GM21528 (cell line): ENCODE measurements around the gene ALLC.
"Not testable (repeated sequence)": the region's sequence is repeated elsewhere in the genome, so short reads cannot be mapped to it uniquely, and the experiment has no call there.

Source experiments
- ATAC-seq: cut with Tn5 transposase; IDR thresholded peaks from one replicate; pipeline ENCODE4 v1.9.1; 2021; ENCODE audit warnings: mild to moderate bottlenecking, moderate library complexity; ENCODE audit not compliant: unreplicated experiment, low FRiP score

ALLC gene

DNA sequence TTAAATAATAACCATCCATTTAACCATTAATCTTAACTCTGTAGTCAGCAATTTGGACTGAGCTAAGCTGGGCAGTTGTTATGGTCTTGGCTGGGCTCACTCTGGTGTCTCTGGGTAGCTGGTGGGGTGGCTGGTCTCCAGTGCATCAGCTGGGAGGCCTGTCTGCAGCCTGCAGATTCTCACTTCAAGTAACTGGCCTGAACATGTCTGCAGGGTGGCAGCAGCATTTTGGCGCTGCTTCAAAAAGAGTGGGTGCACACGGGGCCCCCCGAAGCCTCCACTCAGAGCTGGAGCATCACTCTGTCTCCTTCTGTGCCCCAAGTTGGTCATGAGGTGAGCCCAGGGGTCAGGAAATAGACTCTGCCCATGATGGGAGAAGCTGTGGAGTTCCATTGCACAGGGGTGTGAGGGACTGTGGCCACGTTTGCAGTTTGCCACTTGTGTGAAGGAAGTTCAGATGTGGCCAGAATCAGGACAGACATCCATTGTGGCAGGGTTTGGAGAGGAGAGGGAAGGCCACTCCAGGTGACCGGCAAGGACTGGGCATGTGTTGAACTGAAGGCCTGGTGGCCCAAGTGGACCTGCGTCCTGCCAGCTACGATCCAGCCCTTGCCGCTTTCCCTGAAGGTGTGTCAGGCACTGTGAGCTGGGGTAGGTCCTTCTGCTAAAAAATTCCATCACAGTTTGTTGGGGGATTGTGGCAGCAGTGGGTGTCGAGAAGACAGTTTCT is 4.9 kb upstream of the ALLC start:
- ATAC-seq: no peak

DNA sequence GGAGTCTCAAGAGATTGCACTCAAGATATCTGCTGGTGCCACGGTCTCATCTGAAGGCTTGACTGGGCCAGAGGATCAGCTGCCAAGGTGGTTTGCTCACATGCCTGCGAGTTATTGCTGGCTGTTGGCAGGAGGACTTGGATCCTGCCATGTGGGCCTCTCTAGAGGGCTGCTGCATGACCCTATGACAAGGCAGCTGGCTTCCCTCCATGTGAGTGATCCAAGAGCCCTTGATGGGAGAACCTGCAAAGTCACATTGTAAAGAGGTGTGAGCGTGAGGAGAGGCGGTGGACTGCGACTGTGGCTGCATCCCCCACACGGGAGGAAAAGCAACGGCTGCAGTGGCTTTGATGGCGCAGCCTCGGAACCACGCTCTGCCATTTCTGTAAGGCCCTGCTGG is 4.0 kb upstream of the ALLC start:
- ATAC-seq: no peak

DNA sequence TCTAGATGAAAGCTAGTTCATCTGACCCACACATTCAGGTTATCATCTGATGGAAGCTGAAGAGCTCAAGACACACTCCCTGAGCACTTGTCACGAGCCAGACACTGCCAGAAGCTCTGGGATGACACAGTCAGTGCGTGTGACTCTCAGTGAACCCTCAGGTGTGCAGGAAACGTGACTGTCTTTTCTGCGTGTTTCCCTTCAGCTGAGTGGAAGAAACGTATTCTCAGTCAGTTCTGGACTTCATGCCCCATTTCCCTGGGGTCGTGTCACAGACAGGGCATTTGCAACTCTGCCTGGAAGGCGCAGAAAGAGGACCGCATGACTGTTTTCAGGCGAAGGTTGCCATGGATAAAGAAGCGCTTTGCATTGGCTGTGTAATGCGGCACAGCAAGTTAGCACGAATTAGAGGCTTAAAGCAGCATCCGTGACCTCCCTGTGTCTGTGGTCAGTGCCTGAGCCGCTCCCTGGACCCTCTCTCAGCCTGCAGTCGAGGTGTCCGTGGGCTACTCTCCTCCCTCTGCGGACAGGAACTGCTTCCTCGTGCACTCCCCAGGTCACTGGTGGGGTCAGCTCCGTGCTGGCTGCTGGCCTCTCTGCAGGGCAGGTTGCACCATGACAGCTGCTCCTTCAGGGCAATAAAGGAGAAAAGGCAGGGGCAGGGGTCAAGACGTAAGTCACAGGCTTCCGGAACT is 3.3 kb upstream of the ALLC start:
- no peak for ATAC-seq

DNA sequence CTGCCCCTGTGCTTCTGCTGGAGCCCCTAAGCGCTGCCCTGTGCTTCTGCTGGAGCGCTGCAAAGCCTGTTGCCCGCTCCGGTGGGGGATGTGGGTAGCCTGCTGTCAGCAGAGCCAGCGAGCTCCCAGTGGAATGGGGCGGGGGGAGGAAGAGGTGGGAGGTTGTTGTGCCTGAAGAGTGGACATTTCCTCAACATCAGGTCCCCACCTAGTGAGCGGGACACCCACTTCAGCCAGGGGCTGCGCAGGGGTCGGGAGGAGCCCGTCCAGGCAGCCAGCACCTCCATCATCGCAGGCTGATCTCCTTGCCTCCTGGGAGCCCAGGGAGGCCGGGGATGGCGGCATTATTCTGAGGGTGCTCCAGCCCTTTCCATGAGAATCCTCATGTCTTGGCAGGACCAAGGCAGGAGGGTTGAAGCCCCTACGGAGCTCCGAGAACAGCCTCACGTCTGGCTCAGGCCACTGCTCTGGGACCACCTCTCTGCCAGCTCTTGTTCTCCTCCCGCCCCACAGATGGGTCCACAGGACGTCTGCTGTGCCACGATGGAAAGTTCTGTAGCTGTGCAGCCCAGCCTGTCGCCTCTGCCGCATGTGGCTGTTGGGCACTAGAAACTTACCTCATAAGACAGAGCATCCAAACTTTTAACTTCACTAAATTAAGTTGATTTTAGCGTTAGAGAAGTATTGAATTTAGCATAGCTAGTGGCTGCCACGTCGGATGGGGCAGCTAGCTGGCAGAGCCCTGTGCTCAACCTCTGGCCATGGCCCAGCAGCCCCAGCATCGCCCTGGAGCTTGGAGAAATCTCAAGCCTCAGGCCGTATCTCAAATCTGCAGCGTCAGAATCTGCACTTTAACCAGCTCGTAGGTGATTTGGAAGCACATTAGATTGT is 1.9 kb upstream of the ALLC start:
- no peak for ATAC-seq

DNA sequence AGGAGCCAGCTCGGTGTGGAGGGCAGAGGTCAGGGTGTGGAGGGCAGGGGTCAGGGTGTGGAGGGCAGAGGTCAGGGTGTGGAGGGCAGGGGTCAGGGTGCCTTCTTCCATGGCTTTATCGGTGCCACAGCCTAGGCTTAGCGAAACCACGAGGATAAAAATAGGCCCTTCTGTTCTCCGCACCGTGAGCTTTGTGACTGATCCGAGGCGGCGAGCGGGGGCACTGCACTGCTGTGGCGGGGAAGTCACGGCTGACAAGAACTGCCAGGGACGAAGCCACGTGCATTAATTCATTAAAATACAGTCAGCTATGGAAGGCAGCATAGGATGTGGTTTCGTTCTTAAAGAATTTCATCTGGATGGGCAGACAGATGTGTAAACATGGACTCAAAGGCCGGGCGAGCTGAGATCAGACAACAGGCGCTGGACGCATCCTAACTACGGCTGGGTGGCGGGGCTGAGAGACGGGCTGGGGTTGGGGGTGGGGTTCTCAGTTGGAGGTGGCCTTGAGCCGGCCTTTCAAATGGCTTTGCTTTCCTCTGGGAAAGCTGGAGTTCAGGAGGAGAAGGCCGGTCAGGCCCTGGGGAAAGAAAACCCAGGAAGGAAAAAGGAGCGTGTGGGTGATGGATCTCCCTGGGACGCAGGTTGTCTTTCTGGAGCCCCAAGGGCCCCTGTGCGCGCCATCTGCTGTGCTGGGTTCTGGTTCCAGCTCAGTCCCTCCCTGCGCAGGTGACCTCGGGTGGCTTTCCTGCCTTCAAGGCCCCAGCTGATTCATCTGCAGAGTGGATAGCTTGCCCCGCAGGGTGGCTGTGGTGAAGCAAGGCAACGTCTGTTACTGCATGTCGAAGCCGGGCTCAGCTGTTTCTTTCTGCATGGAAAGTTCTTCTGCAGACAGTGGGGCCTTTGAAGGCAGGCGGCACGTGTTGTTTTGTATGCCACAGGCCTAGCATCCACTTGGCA is 958 bp upstream of the ALLC start:
- ATAC-seq: no peak

DNA sequence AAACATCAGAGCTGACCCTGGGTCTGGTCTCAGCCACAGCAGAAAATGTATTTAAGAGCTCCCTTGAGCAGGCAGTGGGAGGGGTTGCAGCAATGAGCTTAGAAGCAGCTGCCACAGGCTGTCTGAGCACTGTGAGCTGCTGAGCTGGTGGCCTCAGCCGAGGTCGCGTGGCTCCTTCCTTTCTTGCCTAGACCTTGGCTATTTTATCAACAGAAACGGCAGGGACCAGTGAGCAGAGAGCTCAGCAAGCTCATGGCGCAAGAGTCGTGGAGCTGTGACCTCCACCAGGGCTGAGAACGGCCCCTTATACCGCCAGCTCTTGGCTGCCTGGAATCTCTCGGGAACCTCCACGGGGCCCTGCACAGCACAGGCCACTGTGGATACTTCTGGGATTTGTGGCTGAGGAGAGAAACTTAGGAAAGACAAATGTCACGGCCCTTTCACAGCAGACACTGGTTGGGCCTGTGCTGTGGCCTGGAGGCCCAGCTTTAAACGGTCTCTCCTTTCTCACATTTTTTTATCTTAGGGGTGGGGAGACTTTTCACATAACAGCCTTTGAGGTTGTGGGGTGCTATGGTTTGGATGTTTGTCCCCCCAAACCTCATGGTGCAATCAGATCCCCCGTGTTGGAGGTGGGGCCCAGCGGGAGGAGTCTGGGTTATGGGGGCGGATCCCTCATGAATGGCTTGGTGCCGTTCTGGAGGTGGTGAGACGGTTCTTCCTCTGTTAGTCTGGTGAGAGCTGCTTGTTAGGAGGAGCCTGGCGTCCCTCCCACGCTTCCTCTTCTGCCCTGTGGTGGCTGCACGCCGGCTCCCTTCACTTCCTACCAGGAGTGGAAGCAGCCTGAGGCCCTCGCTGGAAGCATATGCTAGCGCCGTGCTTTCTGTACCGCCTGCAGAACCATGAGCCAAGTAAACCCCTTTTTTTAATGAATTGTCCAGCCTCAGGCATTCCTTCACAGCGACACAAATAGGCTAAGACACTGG is 1.7 kb downstream of the ALLC start:
- no peak for ATAC-seq

DNA sequence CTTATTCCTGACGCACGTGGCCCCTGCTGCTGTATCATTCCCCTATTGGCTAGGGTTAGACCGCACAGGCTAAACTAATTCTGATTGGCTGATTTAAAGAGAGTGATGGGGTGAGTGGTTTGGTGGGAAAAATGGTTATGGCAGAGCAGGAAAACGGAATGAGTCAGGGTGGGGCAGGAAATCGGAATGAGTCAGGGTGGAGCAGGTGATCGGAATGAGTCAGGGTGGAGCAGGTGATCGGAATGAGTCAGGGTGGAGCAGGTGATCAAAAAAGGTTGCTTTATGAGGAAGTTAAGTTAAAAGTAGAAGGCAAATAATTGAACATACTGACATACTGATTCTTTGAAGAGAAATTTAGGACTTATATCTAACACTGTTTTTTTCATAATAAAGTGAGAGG is 2.6 kb downstream of the ALLC start:
- ATAC-seq: not testable (repeated sequence)

DNA sequence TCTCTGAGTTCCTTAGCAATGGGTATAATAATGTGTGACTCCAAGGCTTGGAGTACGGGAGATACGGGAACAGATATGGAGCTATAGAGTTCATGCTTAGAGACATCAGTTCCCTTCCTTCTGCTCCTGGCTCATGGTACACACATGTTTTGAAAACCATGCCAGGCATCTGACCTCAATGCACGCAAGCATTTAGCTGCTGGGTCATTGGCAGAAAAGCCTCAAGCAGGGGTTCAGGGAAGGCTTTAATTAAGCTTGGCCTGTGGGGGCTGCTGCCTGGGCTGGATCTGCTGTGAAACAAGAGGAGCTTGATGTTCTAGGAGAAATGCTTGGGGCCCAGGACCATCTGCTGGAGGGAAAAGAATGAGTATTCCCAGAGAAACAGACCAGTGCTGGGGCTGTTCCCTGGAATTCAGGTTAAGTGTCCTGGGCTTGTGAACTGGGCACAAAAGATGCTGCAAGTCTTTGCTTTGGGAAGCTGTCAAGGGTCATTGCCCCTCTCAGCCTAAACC is 3.2 kb downstream of the ALLC start:
- ATAC-seq: no peak

DNA sequence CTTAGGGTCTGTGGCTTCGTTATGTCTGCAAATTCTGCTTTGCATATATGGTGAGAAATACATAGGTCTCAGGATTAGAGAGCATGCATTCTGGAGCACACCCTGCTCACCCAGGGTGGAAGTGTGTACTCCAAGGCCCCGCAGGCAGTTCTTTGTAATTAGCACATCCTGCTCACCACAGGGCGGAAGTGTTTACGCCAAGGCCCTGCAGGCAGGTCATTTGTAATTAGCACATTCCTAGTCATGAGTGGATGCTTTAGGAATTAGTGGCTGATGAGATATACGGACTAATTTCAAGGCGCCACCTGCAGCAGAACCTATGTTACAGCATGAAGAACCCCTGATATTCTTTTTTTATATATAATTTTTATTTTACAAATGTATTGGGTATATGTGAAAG is 4.2 kb downstream of the ALLC start:
- no peak for ATAC-seq

DNA sequence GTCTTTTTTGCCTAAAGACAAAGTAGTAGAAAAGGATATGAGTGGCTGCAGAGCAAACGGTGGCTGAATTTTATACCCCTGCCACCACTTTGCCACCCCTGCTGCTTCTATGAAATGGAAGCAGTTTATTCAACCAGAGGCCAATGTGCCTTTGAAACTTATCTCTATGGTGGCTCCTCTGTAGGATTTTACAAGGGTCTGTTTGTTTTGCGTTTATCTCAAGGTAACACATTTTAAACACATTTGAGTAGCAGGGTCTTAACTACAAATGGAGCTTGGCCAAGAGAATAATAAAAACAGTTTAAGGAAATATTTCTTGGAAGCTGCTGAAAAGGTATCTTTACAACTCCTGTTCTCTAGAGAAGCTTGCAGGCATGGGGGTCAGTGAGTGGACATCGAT is 6.1 kb downstream of the ALLC start:
- no peak for ATAC-seq

DNA sequence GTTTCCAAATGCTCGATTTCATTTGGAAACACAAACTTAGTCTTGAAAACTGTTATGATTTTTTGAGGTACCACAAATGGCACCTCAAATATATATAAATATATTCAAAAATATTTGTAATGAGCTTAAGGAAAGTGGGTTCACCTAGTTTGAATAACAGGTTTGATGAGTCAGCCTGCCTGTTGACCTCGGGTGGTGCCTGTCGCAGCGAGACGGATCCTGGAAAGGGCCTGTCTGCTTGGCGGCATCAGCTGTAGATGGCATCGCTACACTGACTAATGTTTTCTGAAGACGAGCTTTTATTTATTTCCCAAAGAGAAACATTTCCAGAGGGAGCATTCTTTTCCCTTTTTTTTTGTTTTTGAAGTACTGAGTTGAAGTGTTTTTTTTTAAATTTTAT is 6.9 kb downstream of the ALLC start:
- ATAC-seq: no peak

DNA sequence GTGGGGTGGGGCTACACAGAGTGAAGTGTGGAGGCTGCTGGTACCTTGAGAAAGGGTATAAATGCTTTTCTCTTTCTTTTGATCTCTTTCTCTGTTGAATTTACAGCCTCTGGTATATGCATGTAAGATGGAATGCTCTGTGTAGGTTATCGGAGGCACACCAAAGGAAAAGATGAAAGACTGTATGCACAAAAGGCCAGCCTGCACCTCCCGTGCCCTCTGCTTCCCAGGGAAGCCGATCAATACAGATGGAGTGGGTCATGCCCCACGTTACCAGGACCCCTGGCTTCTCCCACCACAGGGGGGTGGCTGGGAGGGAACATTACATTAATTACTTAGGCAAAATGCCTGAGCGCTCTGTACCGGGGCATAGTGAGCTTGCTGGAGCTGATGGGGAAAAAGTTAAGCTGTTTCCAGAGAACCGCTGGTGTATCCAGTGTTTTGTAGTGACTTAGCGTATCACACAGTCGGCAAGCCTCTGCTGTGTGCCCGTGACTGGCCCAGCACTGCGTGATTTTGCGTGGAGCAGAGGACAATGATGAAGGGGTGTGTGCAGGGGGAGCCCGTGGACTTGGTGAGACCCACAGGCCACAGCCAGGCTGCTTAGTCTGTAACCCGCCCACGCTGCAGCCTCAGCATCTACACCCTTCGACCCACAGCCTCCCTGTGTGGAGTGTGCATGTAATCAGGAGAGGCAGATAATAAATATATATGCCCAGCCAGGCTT is 8.0 kb downstream of the ALLC start:
- no peak for ATAC-seq

DNA sequence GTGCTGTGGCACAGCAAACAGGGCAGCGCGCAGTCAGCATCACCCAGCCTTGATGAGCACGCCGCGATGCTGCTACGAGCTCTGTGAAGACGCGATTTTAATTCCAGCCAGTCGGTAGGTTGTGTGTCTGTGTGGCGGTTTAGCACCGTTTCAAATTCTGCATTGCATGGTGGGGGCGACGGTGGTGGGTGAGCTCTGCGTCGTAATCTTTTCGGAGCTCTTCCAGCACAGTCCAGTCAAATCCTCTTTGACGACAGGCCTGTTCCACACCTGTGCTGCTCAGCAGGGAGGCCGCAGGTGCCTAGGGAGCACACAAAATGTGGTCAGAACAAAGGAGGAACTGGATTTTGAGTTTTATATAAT is 8.6 kb downstream of the ALLC start:
- ATAC-seq: no peak

DNA sequence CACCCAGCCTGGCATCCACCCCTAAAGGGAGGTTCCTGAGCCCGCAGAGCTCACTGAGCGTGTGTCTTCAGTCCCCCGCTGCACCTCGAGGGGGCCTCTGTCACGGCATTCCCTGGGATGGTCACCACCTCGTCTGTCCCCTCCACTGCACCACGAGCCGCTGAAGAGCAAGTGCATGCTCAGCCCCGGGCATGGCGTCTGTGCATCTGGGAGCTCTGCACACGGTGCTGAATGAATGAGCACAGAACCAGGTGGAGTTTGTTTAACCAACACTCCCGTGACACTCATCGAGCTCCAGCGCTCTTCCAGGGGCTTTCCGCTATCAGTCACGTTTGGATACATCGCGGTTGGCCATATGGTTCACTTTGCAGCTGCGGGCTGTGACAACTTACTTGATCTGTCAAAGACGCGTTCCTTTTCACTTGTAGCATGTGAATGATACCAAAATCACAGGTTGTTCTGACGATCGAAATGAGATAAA is 9.2 kb downstream of the ALLC start:
- no peak for ATAC-seq

DNA sequence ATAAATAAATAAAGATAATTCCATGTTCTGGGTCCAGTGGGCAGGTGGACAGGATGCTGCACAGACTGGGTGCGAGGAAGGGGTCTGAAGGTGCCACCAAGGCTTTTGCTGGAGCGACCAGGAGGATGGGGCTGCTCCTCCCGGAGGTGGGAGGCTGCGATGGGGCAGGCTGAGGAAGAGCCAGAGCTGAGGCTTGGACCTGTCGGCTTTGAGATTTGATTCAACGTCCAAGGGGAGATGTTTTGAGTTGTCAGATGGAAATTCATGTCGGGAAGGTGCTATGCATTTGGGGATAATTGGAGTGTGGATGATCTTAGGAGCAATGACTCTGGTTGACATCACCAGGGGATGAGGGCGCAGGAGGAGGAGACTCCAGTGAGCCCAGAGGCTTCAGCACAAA is 11.7 kb downstream of the ALLC start:
- ATAC-seq: no peak

DNA sequence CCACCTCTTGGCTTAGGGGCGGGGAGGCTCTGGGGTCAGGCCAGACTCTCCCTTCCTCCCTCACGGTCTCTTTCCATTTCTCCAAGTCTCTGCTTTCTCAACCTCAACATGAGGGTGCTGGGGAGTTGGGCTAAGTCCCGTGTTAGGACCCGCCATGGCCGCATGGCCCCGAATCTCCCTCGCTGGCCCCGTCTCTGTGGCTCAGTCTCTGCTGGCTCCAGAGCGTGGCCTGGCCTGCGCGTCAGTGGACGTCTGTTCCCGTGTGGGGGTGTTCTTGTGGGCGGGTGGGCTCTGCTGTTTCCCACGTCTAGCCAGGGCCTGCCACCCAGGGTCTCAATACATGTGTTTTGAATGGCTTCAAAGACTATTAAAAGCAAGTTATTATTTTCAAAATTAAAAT is 12.4 kb downstream of the ALLC start:
- ATAC-seq: no peak

DNA sequence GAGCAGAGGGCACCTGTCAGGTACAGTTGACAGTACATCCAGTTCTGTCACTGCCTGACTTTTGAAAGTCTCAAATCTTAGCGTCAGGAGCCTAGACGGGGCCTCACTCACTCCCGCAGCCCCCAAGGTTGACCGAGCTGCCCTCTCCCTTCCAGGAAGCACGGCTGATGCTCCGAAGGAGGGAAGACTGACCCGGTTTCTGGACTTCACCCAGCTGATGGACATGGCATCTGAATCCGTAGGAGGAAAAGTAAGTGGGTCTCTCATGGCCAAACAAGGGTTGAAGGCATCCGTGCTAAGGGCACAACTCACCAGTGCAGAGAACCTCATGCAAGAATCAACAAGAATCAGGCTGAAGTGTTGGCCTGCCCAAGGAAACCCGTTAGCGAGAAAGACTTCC is 12.9 kb downstream of the ALLC start:
- no peak for ATAC-seq
